Measurements from ENCODE around the gene DEPDC4. TPM values are rescaled to one million over a fixed set of nuclear protein-coding genes. Genes with fewer than 3 reads are reported as not detected.
"Not testable (repeated sequence)": the region's sequence is repeated elsewhere in the genome, so short reads cannot be mapped to it uniquely, and the experiment has no call there.

Gene DEPDC4
- total RNA-seq (2022) (0.52 and 1.4 TPM in 2 replicates), Bru-seq, nascent RNA (percentile 35 among the genes with signal in this experiment), BruChase-seq, experiment 1, labeled RNA remaining after a 6-hour chase (percentile 24 among the genes with signal in this experiment), BruChase-seq, experiment 2, labeled RNA remaining after a 2-hour chase (percentile 33 among the genes with signal in this experiment)
- long read RNA-seq, partial matches to known transcripts = 0 of 1 reads
- long read RNA-seq, other reads (novel, unspliced or antisense) = 1 of 1 reads

DNA sequence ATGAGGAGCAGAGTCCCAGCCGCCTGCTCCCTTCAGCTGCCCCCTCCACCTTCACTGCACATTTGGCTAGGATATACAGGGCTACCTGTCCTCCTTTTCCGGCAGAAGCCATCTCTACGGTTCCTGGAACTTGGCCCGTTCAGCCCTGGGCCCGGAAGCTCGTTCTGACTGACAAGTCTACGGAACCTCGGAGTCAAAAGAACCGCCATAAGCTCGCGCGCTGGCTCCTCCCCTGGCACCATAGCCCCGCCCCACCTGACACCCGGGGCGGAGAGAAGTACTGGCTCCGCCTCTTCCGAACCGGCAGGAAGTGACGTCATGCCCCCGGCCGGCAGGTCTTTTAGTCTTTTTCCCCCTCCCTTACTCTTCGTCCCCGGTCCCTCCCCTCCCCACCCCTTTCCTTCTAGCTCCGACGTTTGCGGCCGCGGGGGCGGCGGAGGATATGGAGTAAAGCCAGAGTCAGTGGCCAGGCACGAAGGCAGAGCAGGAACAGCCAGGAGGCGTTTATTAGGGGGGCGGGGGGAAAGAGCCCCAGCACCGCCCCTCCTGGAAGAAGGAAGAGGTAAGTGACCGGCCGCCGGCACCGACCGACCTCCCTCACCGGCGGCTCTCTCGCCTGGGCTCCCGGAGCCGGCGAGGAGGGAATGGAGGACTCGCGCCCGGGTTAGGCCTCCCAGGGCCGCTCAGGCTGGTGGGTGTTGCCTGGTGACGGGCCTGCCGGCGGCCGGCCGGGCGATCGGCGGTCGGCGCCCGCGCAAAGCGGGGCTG lies at the start of gene DEPDC4, which contains the start of gene SCYL2:
Gene DEPDC4, minus strand, starts transcription at position 245 of the 768 bp plus-strand sequence. Its CDS starts 3 bp downstream, at position 242.
Gene SCYL2, plus strand, starts transcription at position 343 of the 768 bp plus-strand sequence. CDS start 15,794 bp downstream, outside the sequence.
- intact Hi-C loops (cut with micrococcal nuclease) = loop anchor here (1.0 kb wide), 1 partner anchor 309 kb away; no protein-coding TSS in a partner anchor
- Mint-ChIP-seq H3K4me1 (ENCODE audit: insufficient read depth, unreplicated experiment) (peaks cover 13% of the 10 kb centered on the region), H3K27me3 (ENCODE audit: insufficient read depth, unreplicated experiment) (no peaks in the 10 kb centered on the region), H3K4me3 (ENCODE audit: unreplicated experiment) (peak within 1 kb of the TSS; percentile 99), H3K27ac (ENCODE audit: low read depth, unreplicated experiment) (peak within 1 kb of the TSS; percentile 99), H3K9me3 (ENCODE audit: unreplicated experiment) (no peaks in the 10 kb centered on the region), H3K36me3 (ENCODE audit: insufficient read depth, unreplicated experiment) (no peaks in the 10 kb centered on the region)
- no TSS peak for BruUV-seq (replicated peaks)
- peak; percentile 99 for DNase-seq (ENCODE audit: unreplicated experiment)
- CTCF ChIA-PET = interaction anchor here (0.5 to 1.7 kb wide), 4 partner anchors 32 to 289 kb away, joined by 3 to 7 read pairs (median 4); no protein-coding TSS in a partner anchor
- no peak for TF ChIP-seq CTCF (IDR thresholded peaks at IDR 0.05; ENCODE audit: unreplicated experiment)
- POLR2A ChIA-PET = interaction anchor here (0.6 to 3.6 kb wide), 16 partner anchors 11 to 1673 kb away, joined by 3 to 21 read pairs (median 4); partner anchors contain the start of genes ACTR6 and SLC25A3

GRCh38 chr12:100311317-100311716 lies 44.4 kb upstream of the DEPDC4 start:
- Mint-ChIP-seq H3K27ac (ENCODE audit: low read depth, unreplicated experiment) (no peak overlapping the region), H3K36me3 (ENCODE audit: insufficient read depth, unreplicated experiment) (peaks cover 40% of the 10 kb centered on the region), H3K4me1 (ENCODE audit: insufficient read depth, unreplicated experiment) (no peaks in the 10 kb centered on the region), H3K4me3 (ENCODE audit: unreplicated experiment) (no peak overlapping the region), H3K27me3 (ENCODE audit: insufficient read depth, unreplicated experiment) (no peaks in the 10 kb centered on the region), H3K9me3 (ENCODE audit: unreplicated experiment) (peaks cover 7% of the 10 kb centered on the region)
- intact Hi-C loops (cut with micrococcal nuclease) = no loop called here
- no peak for TF ChIP-seq CTCF (IDR thresholded peaks at IDR 0.05; ENCODE audit: unreplicated experiment)
- ChIA-PET POLR2A (no interaction called here), CTCF (interaction anchor here (0.5 kb wide), 2 partner anchors 11 to 502 kb away, joined by 3 read pairs; no protein-coding TSS in a partner anchor)
- no TSS peak for BruUV-seq (replicated peaks)
- no peak for DNase-seq (ENCODE audit: unreplicated experiment)

- DNase-seq (ENCODE audit: unreplicated experiment); H3K27ac Mint-ChIP-seq (ENCODE audit: low read depth, unreplicated experiment); H3K4me1 Mint-ChIP-seq (ENCODE audit: insufficient read depth, unreplicated experiment); POLR2A ChIA-PET; BruUV-seq (replicated peaks); H3K4me3 Mint-ChIP-seq (ENCODE audit: unreplicated experiment); intact Hi-C loops (cut with micrococcal nuclease); H3K27me3 Mint-ChIP-seq (ENCODE audit: insufficient read depth, unreplicated experiment): not testable (repeated sequence)
- Mint-ChIP-seq H3K36me3 (ENCODE audit: insufficient read depth, unreplicated experiment) (peaks cover 42% of the 10 kb centered on the region), H3K9me3 (ENCODE audit: unreplicated experiment) (peaks cover 23% of the 10 kb centered on the region)
- CTCF ChIA-PET = interaction anchor here (1.0 kb wide), 1 partner anchor 24 kb away, joined by 3 read pairs; no protein-coding TSS in a partner anchor
Observed at GRCh38 chr12:100308138-100308537, 41.3 kb upstream of the DEPDC4 start.

- BruUV-seq (replicated peaks); POLR2A ChIA-PET; H3K27me3 Mint-ChIP-seq (ENCODE audit: insufficient read depth, unreplicated experiment); intact Hi-C loops (cut with micrococcal nuclease); H3K27ac Mint-ChIP-seq (ENCODE audit: low read depth, unreplicated experiment); H3K4me3 Mint-ChIP-seq (ENCODE audit: unreplicated experiment); DNase-seq (ENCODE audit: unreplicated experiment); H3K4me1 Mint-ChIP-seq (ENCODE audit: insufficient read depth, unreplicated experiment): not testable (repeated sequence)
- H3K36me3 Mint-ChIP-seq (ENCODE audit: insufficient read depth, unreplicated experiment) = peaks cover 50% of the 10 kb centered on the region
- peaks cover 34% of the 10 kb centered on the region for H3K9me3 Mint-ChIP-seq (ENCODE audit: unreplicated experiment)
- CTCF ChIA-PET = interaction anchor here (1.1 to 1.2 kb wide), 2 partner anchors 20 to 71 kb away, joined by 4 to 5 read pairs; no protein-coding TSS in a partner anchor
Observed at GRCh38 chr12:100304334-100304733, 37.5 kb upstream of the DEPDC4 start.

Measured in MCF 10A (cell line).